Ovary (tissue), 3 donors: ENCODE results near the gene RAP1GDS1.

Experiments used
- POLR2A ChIP-seq: fragments of 450-650 bp; IDR thresholded peaks from one replicate; pipeline ENCODE4 v1.6.1; 2017; ENCODE audit warnings: antibody characterized with exemption, mild to moderate bottlenecking, moderate library complexity
- TF ChIP-seq, protein P1 (sequence below), 3 donors: fragments of 450-650 bp in 2 of 3; fragments of 200-600 bp in 1 of 3; IDR thresholded peaks; one replicate each; pipeline versions ENCODE4 v1.5.1 to v1.8.0; 2016 to 2022; ENCODE audit warnings: antibody characterized with exemption in 3 of 3, mild to moderate bottlenecking in 1 of 3
- donor health status: DM: no; HTN: no; CAD: no.

DNA sequence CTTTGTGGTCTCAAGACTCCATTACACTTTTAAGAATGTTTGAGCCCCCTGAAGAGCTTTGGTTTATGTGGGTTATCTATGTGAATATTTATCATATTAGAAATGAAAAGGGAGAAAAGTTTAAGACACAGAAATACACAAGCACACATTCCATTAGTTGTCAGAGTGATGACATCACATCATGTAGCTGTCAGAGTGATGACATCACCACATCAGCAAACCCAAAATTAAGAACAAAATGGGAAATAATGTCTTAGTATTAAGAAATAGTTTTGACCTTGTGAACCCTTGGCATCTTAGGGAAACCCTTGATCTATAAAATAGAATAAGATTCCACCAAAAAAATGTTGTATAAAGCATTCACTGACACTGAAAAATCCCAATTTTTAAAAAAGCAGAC is 201.3 kb downstream of the RAP1GDS1 start:
- TF ChIP-seq, protein P1, sequence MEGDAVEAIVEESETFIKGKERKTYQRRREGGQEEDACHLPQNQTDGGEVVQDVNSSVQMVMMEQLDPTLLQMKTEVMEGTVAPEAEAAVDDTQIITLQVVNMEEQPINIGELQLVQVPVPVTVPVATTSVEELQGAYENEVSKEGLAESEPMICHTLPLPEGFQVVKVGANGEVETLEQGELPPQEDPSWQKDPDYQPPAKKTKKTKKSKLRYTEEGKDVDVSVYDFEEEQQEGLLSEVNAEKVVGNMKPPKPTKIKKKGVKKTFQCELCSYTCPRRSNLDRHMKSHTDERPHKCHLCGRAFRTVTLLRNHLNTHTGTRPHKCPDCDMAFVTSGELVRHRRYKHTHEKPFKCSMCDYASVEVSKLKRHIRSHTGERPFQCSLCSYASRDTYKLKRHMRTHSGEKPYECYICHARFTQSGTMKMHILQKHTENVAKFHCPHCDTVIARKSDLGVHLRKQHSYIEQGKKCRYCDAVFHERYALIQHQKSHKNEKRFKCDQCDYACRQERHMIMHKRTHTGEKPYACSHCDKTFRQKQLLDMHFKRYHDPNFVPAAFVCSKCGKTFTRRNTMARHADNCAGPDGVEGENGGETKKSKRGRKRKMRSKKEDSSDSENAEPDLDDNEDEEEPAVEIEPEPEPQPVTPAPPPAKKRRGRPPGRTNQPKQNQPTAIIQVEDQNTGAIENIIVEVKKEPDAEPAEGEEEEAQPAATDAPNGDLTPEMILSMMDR (IDR thresholded peaks at IDR 0.05): no peak
- TF ChIP-seq POLR2A: no peak
